Nephron progenitor cell (in vitro differentiated cells): Measurements from ENCODE around the gene STK11.
A peak's percentile ranks its signal among the peaks of the same experiment; 100 is the strongest.

Experiments used
- DNase-seq: peaks from one replicate; pipeline ENCODE4 v3.0.0; 2021
- H3K27ac Mint-ChIP-seq: 2 replicates; pipeline ENCODE4 v1.8.0; 2021; ENCODE audit warnings: mild to moderate bottlenecking, moderate library complexity, mixed read lengths
- H3K27me3 Mint-ChIP-seq: 2 replicates; pipeline ENCODE4 v1.8.0; 2021; ENCODE audit warnings: mild to moderate bottlenecking, low read depth, mixed read lengths; ENCODE audit not compliant: poor library complexity
- H3K36me3 Mint-ChIP-seq: 2 replicates; pipeline ENCODE4 v1.8.0; 2021; ENCODE audit warnings: low read depth, mixed read lengths
- H3K4me1 Mint-ChIP-seq: 2 replicates; pipeline ENCODE4 v1.8.0; 2021; ENCODE audit warnings: mixed read lengths
- H3K4me3 Mint-ChIP-seq: 2 replicates; pipeline ENCODE4 v1.8.0; 2021; ENCODE audit warnings: mild to moderate bottlenecking, moderate library complexity, mixed read lengths
- H3K9me3 Mint-ChIP-seq: 2 replicates; pipeline ENCODE4 v1.8.0; 2021; ENCODE audit warnings: mild to moderate bottlenecking, moderate library complexity, mixed read lengths
- CTCF ChIP-seq: fragments of 200-600 bp; sonication (generic); IDR thresholded peaks from 2 replicates; pipeline ENCODE4 v1.5.0; 2021; ENCODE audit warnings: antibody characterized with exemption

Gene STK11

GRCh38 chr19:1159864-1160595, 45.5 kb upstream of the STK11 start:
- Mint-ChIP-seq H3K27me3 (no peaks in the 10 kb centered on the region), H3K9me3 (no peaks in the 10 kb centered on the region), H3K27ac (no peak overlapping the region), H3K4me1 (peaks cover 39% of the 10 kb centered on the region), H3K4me3 (no peak overlapping the region), H3K36me3 (no peaks in the 10 kb centered on the region)
- DNase-seq, result no peak
- no peak for TF ChIP-seq CTCF

GRCh38 chr19:1161716-1162115, 43.9 kb upstream of the STK11 start:
- no peaks in the 10 kb centered on the region for H3K36me3 Mint-ChIP-seq
- no peaks in the 10 kb centered on the region for H3K9me3 Mint-ChIP-seq
- H3K4me1 Mint-ChIP-seq, result peaks cover 45% of the 10 kb centered on the region
- no peak for DNase-seq
- peak overlapping the region; percentile 70 for H3K27ac Mint-ChIP-seq
- no peak for TF ChIP-seq CTCF
- H3K4me3 Mint-ChIP-seq, result no peak overlapping the region
- no peaks in the 10 kb centered on the region for H3K27me3 Mint-ChIP-seq

- H3K27ac Mint-ChIP-seq, result peak overlapping the region; percentile 91
- TF ChIP-seq CTCF, result no peak
- no peaks in the 10 kb centered on the region for H3K36me3 Mint-ChIP-seq
- no peaks in the 10 kb centered on the region for H3K27me3 Mint-ChIP-seq
- peaks cover 46% of the 10 kb centered on the region for H3K4me1 Mint-ChIP-seq
- no peak overlapping the region for H3K4me3 Mint-ChIP-seq
- no peak for DNase-seq
- H3K9me3 Mint-ChIP-seq, result no peaks in the 10 kb centered on the region
These were observed 42.9 kb upstream of the STK11 start for GRCh38 chr19:1162404-1163282.

GRCh38 chr19:1163283-1163933, 42.2 kb upstream of the STK11 start:
- DNase-seq, result no peak
- H3K36me3 Mint-ChIP-seq, result no peaks in the 10 kb centered on the region
- H3K27ac Mint-ChIP-seq, result peak overlapping the region; percentile 91
- H3K4me1 Mint-ChIP-seq, result peaks cover 39% of the 10 kb centered on the region
- no peak for TF ChIP-seq CTCF
- H3K4me3 Mint-ChIP-seq, result no peak overlapping the region
- no peaks in the 10 kb centered on the region for H3K9me3 Mint-ChIP-seq
- H3K27me3 Mint-ChIP-seq, result no peaks in the 10 kb centered on the region

GRCh38 chr19:1163934-1164683, 41.5 kb upstream of the STK11 start:
- H3K36me3 Mint-ChIP-seq, result no peaks in the 10 kb centered on the region

More at GRCh38 chr19:1163934-1164683, 41.5 kb upstream of the STK11 start:
- no peak for DNase-seq
- Mint-ChIP-seq H3K27ac (no peak overlapping the region), H3K4me3 (no peak overlapping the region), H3K27me3 (no peaks in the 10 kb centered on the region), H3K4me1 (peaks cover 45% of the 10 kb centered on the region), H3K9me3 (no peaks in the 10 kb centered on the region)
- no peak for TF ChIP-seq CTCF
